Glutamatergic neuron (in vitro differentiated cells): Measurements from ENCODE around the gene SLC6A17. TPM values are rescaled to one million over a fixed set of nuclear protein-coding genes. Genes with fewer than 3 reads are reported as not detected.

Experiments
- DNase-seq: peaks from one replicate; pipeline ENCODE4 v3.0.0; 2022
- H3K27ac Mint-ChIP-seq: one replicate; pipeline ENCODE4 v1.8.0; 2020; ENCODE audit warnings: mild to moderate bottlenecking, mixed read lengths, inconsistent platforms; ENCODE audit not compliant: unreplicated experiment
- H3K27me3 Mint-ChIP-seq: one replicate; pipeline ENCODE4 v1.8.0; 2020; ENCODE audit warnings: mild to moderate bottlenecking, moderate library complexity, mixed read lengths, inconsistent platforms; ENCODE audit not compliant: unreplicated experiment
- H3K36me3 Mint-ChIP-seq: one replicate; pipeline ENCODE4 v1.8.0; 2020; ENCODE audit warnings: mild to moderate bottlenecking, mixed read lengths, inconsistent platforms; ENCODE audit not compliant: unreplicated experiment
- H3K4me1 Mint-ChIP-seq: one replicate; pipeline ENCODE4 v1.8.0; 2020; ENCODE audit warnings: mild to moderate bottlenecking, low read depth, mixed read lengths, inconsistent platforms; ENCODE audit not compliant: unreplicated experiment
- H3K4me3 Mint-ChIP-seq: one replicate; pipeline ENCODE4 v1.8.0; 2020; ENCODE audit warnings: mild to moderate bottlenecking, mixed read lengths, inconsistent platforms; ENCODE audit not compliant: unreplicated experiment
- H3K9me3 Mint-ChIP-seq: one replicate; pipeline ENCODE4 v1.8.0; 2020; ENCODE audit warnings: mild to moderate bottlenecking, moderate library complexity, mixed read lengths, inconsistent platforms; ENCODE audit not compliant: unreplicated experiment
- CTCF ChIP-seq: fragments of 200-600 bp; sonication (generic); IDR thresholded peaks from one replicate; pipeline ENCODE4 v1.5.0; 2021; ENCODE audit not compliant: partially characterized antibody, unreplicated experiment
- total RNA-seq: library from RNA; stranded (reverse); fragmentation: NEBNext Ultra II Directional; extraction: Animal tissue kit (Norgen Biotek cat#: 25700); gene quantifications from one replicate; pipeline ENCODE4 v1.2.1, GENCODE V29; 2021; ENCODE audit not compliant: unreplicated experiment

SLC6A17 gene
- total RNA-seq, 1 donor from 2014 or later: 6.4 TPM

- TF ChIP-seq CTCF: no peak
- Mint-ChIP-seq H3K4me1 (no peaks in the 10 kb centered on the region), H3K36me3 (no peaks in the 10 kb centered on the region), H3K9me3 (no peaks in the 10 kb centered on the region), H3K27ac (no peak overlapping the region), H3K4me3 (no peak overlapping the region), H3K27me3 (peaks cover 12% of the 10 kb centered on the region)
- no peak for DNase-seq
Measured at GRCh38 chr1:110223581-110223980, 73.3 kb downstream of the SLC6A17 start.

DNA sequence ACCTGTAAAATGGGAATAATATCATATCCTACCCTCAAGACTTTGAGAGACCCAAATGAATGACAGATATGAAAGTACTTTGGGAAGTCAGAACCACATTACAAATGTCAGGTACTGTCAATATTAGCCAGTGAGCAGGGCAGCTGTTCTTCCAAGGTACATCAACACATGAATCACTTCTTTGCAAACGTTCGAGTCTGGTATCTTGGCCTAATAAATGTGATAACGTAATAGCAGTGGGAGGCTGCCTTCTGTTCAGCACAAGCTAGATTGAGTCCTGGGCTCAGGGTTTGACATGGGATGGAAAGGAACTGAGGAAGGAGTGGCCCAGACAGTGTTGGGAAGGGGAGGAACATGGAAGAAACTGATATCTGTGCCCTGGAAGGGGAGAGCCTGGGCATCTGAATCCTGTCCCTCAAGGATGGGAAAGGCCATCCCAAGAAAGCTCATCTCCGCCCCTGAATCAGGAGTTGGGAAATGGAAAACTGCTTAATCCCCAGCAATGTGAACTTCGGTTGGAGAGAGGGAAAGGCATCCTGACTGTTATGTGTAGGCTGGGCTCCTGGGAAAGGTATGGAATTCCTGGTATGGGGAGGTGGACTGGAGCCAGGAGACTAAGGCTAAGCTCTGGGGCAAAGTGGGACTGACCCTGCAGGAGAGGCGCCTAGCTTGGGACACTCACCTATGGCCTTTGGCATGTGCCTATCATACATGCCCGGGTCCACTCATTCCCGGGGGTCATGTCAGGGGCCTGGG lies 74.1 kb downstream of the SLC6A17 start:
- Mint-ChIP-seq H3K27me3 (peaks cover 12% of the 10 kb centered on the region), H3K27ac (no peak overlapping the region), H3K4me1 (no peaks in the 10 kb centered on the region), H3K36me3 (no peaks in the 10 kb centered on the region), H3K4me3 (no peak overlapping the region), H3K9me3 (no peaks in the 10 kb centered on the region)
- DNase-seq: no peak
- TF ChIP-seq CTCF: no peak

DNA sequence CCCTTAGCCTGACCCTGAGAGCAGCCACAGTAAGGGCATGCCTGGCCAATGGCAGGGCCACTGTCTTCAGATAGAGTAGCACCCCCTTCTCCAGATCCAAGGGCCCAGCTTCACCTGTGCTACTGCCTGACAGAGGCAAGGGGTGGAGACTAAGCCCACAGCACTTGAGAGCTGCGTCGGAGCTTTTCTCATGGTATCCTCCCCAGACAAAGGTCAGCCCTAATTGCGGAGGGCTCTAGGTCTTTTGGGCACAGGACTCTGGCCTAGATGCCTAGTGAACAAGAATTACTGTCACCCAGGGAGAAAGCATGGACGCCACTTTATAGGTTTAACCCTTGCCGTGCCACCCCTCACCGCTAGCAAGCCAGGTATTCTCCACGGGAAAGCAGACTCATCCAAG lies 74.9 kb downstream of the SLC6A17 start:
- H3K4me1 Mint-ChIP-seq: no peaks in the 10 kb centered on the region
- no peak for DNase-seq
- H3K4me3 Mint-ChIP-seq: no peak overlapping the region
- no peaks in the 10 kb centered on the region for H3K9me3 Mint-ChIP-seq
- H3K36me3 Mint-ChIP-seq: no peaks in the 10 kb centered on the region
- no peak overlapping the region for H3K27ac Mint-ChIP-seq
- H3K27me3 Mint-ChIP-seq: peaks cover 14% of the 10 kb centered on the region
- no peak for TF ChIP-seq CTCF

DNA sequence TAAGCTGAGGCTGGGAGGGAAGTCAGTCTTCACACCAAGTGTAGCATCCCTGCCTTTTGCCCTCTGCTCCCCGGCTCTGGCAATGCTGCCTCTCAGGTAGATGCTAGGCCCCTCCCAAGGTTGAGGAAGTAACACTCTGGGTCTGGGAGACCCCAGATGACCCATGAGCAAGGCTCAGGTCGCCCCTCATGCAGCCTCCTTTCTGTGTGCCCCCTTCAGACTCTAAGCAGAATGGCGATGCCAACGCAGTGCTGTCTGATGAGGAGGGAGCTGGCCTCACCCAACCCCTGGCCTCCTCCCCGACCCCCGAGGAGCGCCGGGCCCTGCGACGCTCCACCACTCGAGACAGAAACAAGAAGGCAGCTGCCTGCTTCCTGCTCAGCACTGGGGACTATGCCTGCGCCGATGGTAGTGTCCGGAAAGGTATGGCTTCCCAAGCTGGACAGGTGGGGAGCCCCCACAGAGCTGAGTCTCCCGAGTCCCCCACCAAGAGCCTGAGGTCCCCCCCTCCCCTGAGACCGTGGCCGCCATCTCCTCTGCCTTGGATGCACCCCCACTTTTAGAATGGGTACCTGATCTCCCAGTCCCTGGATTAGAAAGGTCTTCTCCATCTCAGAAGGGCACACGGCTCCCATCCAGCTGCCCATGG lies 75.6 kb downstream of the SLC6A17 start:
- Mint-ChIP-seq H3K36me3 (no peaks in the 10 kb centered on the region), H3K9me3 (no peaks in the 10 kb centered on the region), H3K4me3 (no peak overlapping the region), H3K27me3 (peaks cover 14% of the 10 kb centered on the region), H3K27ac (no peak overlapping the region), H3K4me1 (no peaks in the 10 kb centered on the region)
- TF ChIP-seq CTCF: no peak
- DNase-seq: no peak

GRCh38 chr1:110227774-110228173 lies 77.5 kb downstream of the SLC6A17 start:
- Mint-ChIP-seq H3K9me3 (no peaks in the 10 kb centered on the region), H3K27me3 (peaks cover 14% of the 10 kb centered on the region), H3K27ac (no peak overlapping the region), H3K36me3 (peaks cover 3% of the 10 kb centered on the region), H3K4me1 (no peaks in the 10 kb centered on the region), H3K4me3 (no peak overlapping the region)
- TF ChIP-seq CTCF: no peak
- no peak for DNase-seq
